ENCODE results near the gene MEGF8. TPM values are rescaled to one million over a fixed set of nuclear protein-coding genes. Genes with fewer than 3 reads are reported as not detected.

MEGF8 gene
- total RNA-seq, 1 donor from 2014 or later, result 4.3 TPM

- intact Hi-C loops (cut with micrococcal nuclease), result no loop called here
Observed at GRCh38 chr19:42406111-42406510, 80.7 kb downstream of the MEGF8 start.

GRCh38 chr19:42407085-42407815, 81.8 kb downstream of the MEGF8 start:
- intact Hi-C loops (cut with micrococcal nuclease), result no loop called here

GRCh38 chr19:42407816-42408175, 82.4 kb downstream of the MEGF8 start:
- intact Hi-C loops (cut with micrococcal nuclease), result no loop called here

GRCh38 chr19:42409477-42409876, 84.0 kb downstream of the MEGF8 start:
- intact Hi-C loops (cut with micrococcal nuclease), result no loop called here

- intact Hi-C loops (cut with micrococcal nuclease), result no loop called here
Observed at GRCh38 chr19:42410371-42410770, 84.9 kb downstream of the MEGF8 start.

- intact Hi-C loops (cut with micrococcal nuclease), result no loop called here
Observed at GRCh38 chr19:42411581-42412178, 86.2 kb downstream of the MEGF8 start.

GRCh38 chr19:42412227-42412626, 86.8 kb downstream of the MEGF8 start:
- intact Hi-C loops (cut with micrococcal nuclease), result no loop called here

- intact Hi-C loops (cut with micrococcal nuclease), result no loop called here
Observed at GRCh38 chr19:42412661-42413076, 87.2 kb downstream of the MEGF8 start.

GRCh38 chr19:42419309-42419708, 93.9 kb downstream of the MEGF8 start:
- intact Hi-C loops (cut with micrococcal nuclease), result no loop called here

- intact Hi-C loops (cut with micrococcal nuclease), result loop anchor here (1.0 kb wide), 5 partner anchors 13 to 312 kb away; no protein-coding TSS in a partner anchor
Observed at GRCh38 chr19:42420055-42420544, 94.7 kb downstream of the MEGF8 start.

GRCh38 chr19:42421101-42421500, 95.7 kb downstream of the MEGF8 start:
- intact Hi-C loops (cut with micrococcal nuclease), result no loop called here

- intact Hi-C loops (cut with micrococcal nuclease), result no loop called here
Observed at GRCh38 chr19:42421591-42422031, 96.2 kb downstream of the MEGF8 start.

- intact Hi-C loops (cut with micrococcal nuclease), result no loop called here
Observed at GRCh38 chr19:42422092-42422900, 96.9 kb downstream of the MEGF8 start.

- intact Hi-C loops (cut with micrococcal nuclease), result loop anchor here (1.0 kb wide), 11 partner anchors 22 to 348 kb away; partner anchors contain the start of genes DEDD2, GSK3A, MEGF8 and PAFAH1B3
Observed at GRCh38 chr19:42422901-42423461, 97.5 kb downstream of the MEGF8 start.

- intact Hi-C loops (cut with micrococcal nuclease), result loop anchor here (1.0 kb wide), 11 partner anchors 22 to 348 kb away; partner anchors contain the start of genes DEDD2, GSK3A, MEGF8 and PAFAH1B3
Observed at GRCh38 chr19:42423462-42424344, 98.3 kb downstream of the MEGF8 start.

GRCh38 chr19:42424345-42424707, 98.9 kb downstream of the MEGF8 start:
- intact Hi-C loops (cut with micrococcal nuclease), result no loop called here

GRCh38 chr19:42424712-42425131, 99.3 kb downstream of the MEGF8 start:
- intact Hi-C loops (cut with micrococcal nuclease), result no loop called here

GRCh38 chr19:42426643-42427042, 101.2 kb downstream of the MEGF8 start:
- intact Hi-C loops (cut with micrococcal nuclease), result no loop called here

- intact Hi-C loops (cut with micrococcal nuclease), result no loop called here
Observed at GRCh38 chr19:42427313-42427712, 101.9 kb downstream of the MEGF8 start, which contains the start of gene LIPE. Gene LIPE, minus strand, starts transcription at chr19:42427388. Its CDS starts 239 bp downstream, at chr19:42427149.

Data from T-helper 1 cell treated with Interleukin-12 subunit alpha and Interleukin-12 subunit beta and Interleukin-4 antibody, amounts not matched to agents 30 ng/mL and 1 ng/mL, for 36 hours (primary cell).